Osteoblast (primary cell): Measurements from ENCODE around the gene KAZN. TPM values are rescaled to one million over a fixed set of nuclear protein-coding genes. Genes with fewer than 3 reads are reported as not detected.

Experiments used
- DNase-seq: peaks from one replicate; pipeline ENCODE4 v3.0.0; 2011; ENCODE audit warnings: low spot score, mixed read lengths; ENCODE audit not compliant: insufficient read length; ENCODE audit errors: missing footprints
- H2AFZ ChIP-seq: 2 replicates; pipeline ENCODE4 v1.6.0; 2011; ENCODE audit warnings: mild to moderate bottlenecking, low read length
- H3K27ac ChIP-seq: 2 replicates; pipeline ENCODE4 v1.5.1; 2011; ENCODE audit warnings: mild to moderate bottlenecking, low read depth, low read length, moderate library complexity
- H3K27me3 ChIP-seq: 2 replicates; pipeline ENCODE4 v1.6.0; 2012; ENCODE audit warnings: mild to moderate bottlenecking, control low read depth, inconsistent platforms, low read length, moderate library complexity; ENCODE audit not compliant: insufficient read depth
- H3K36me3 ChIP-seq: 2 replicates; pipeline ENCODE4 v1.5.1; 2011; ENCODE audit warnings: mild to moderate bottlenecking, low read length, control low read depth, moderate library complexity; ENCODE audit not compliant: insufficient read depth
- H3K4me1 ChIP-seq: 2 replicates; pipeline ENCODE4 v1.5.1; 2011; ENCODE audit warnings: mild to moderate bottlenecking, low read length, control low read depth, moderate library complexity; ENCODE audit not compliant: insufficient read depth
- H3K4me2 ChIP-seq: 2 replicates; pipeline ENCODE4 v1.6.0; 2011; ENCODE audit warnings: mild to moderate bottlenecking, low read length; ENCODE audit not compliant: insufficient read depth
- H3K4me3 ChIP-seq: fragments of 200-600 bp; sonication (generic); 3 replicates; pipeline ENCODE4 v1.5.1; 2012; ENCODE audit warnings: mild to moderate bottlenecking, low read length, inconsistent platforms; ENCODE audit not compliant: insufficient read depth
- H3K79me2 ChIP-seq: 2 replicates; pipeline ENCODE4 v1.6.0; 2012; ENCODE audit warnings: mild to moderate bottlenecking, low read length, control low read depth, inconsistent platforms; ENCODE audit not compliant: insufficient read depth
- H3K9me3 ChIP-seq: 2 replicates; pipeline ENCODE4 v1.5.1; 2011; ENCODE audit warnings: low read depth, low read length, control low read depth
- H4K20me1 ChIP-seq: 2 replicates; pipeline ENCODE4 v1.6.0; 2012; ENCODE audit warnings: mild to moderate bottlenecking, low read length, control low read depth; ENCODE audit not compliant: insufficient read depth
- CTCF ChIP-seq: IDR thresholded peaks from 2 replicates; pipeline ENCODE4 v1.5.1; 2011; ENCODE audit warnings: mild to moderate bottlenecking, low read depth, low read length, moderate library complexity; ENCODE audit errors: extremely low read depth
- total RNA-seq: library from RNA; depleted of rRNA; stranded (reverse); fragments of >200 nt; gene quantifications from 2 replicates; pipeline ENCODE4 v1.2.3, GENCODE V29; 2012

Gene KAZN
- total RNA-seq, 1 donor, result 9.0 TPM

GRCh38 chr1:14716474-14716873, 118.0 kb downstream of the KAZN start:
- H2AFZ ChIP-seq, result no peak overlapping the region
- no peak overlapping the region for H3K4me3 ChIP-seq
- H3K27ac ChIP-seq, result no peak overlapping the region
- H3K4me2 ChIP-seq, result no peak overlapping the region
- H3K4me1 ChIP-seq, result no peaks in the 10 kb centered on the region
- H3K36me3 ChIP-seq, result no peaks in the 10 kb centered on the region
- no peaks in the 10 kb centered on the region for H3K79me2 ChIP-seq
- no peak for DNase-seq
- peaks cover 2% of the 10 kb centered on the region for H3K9me3 ChIP-seq
- peaks cover 2% of the 10 kb centered on the region for H3K27me3 ChIP-seq
- no peak for TF ChIP-seq CTCF
- H4K20me1 ChIP-seq, result no peaks in the 10 kb centered on the region

GRCh38 chr1:14718476-14718875, 120.0 kb downstream of the KAZN start:
- Histone ChIP-seq H3K9me3 (peaks cover 2% of the 10 kb centered on the region), H3K79me2 (no peaks in the 10 kb centered on the region), H2AFZ (no peak overlapping the region), H3K27ac (no peak overlapping the region), H4K20me1 (no peaks in the 10 kb centered on the region), H3K4me3 (no peak overlapping the region), H3K4me2 (no peak overlapping the region), H3K36me3 (no peaks in the 10 kb centered on the region), H3K4me1 (no peaks in the 10 kb centered on the region), H3K27me3 (peaks cover 5% of the 10 kb centered on the region)
- no peak for TF ChIP-seq CTCF
- no peak for DNase-seq

GRCh38 chr1:14723401-14723800, 124.9 kb downstream of the KAZN start:
- Histone ChIP-seq H3K4me1 (peaks cover 5% of the 10 kb centered on the region), H3K27ac (no peak overlapping the region), H3K9me3 (no peaks in the 10 kb centered on the region), H3K79me2 (no peaks in the 10 kb centered on the region), H3K4me2 (no peak overlapping the region), H3K27me3 (peaks cover 12% of the 10 kb centered on the region), H4K20me1 (no peaks in the 10 kb centered on the region), H2AFZ (no peak overlapping the region), H3K4me3 (no peak overlapping the region), H3K36me3 (no peaks in the 10 kb centered on the region)
- no peak for DNase-seq
- no peak for TF ChIP-seq CTCF

GRCh38 chr1:14724246-14724645, 125.8 kb downstream of the KAZN start:
- no peak overlapping the region for H3K27ac ChIP-seq
- no peak overlapping the region for H3K4me3 ChIP-seq
- no peaks in the 10 kb centered on the region for H3K79me2 ChIP-seq
- no peak for DNase-seq
- H3K4me2 ChIP-seq, result no peak overlapping the region
- H3K4me1 ChIP-seq, result peaks cover 5% of the 10 kb centered on the region
- no peaks in the 10 kb centered on the region for H3K36me3 ChIP-seq
- H2AFZ ChIP-seq, result no peak overlapping the region
- no peaks in the 10 kb centered on the region for H4K20me1 ChIP-seq
- no peak for TF ChIP-seq CTCF
- peaks cover 12% of the 10 kb centered on the region for H3K27me3 ChIP-seq
- no peaks in the 10 kb centered on the region for H3K9me3 ChIP-seq
